HCT116 (cell line): ENCODE data around the gene TRIM13. TPM values are rescaled to one million over a fixed set of nuclear protein-coding genes. Genes with fewer than 3 reads are reported as not detected.

Source experiments
- ATAC-seq: fragments of 200-7000 bp; cut with Tn5 transposase; 2 replicates; pipeline ENCODE4 v1.9.1; 2020; ENCODE audit warnings: mild to moderate bottlenecking, moderate library complexity
- BruUV-seq: library from RNA; stranded (reverse); fragments of 400-500 nt; replicated peaks from 2 replicates; lab custom pipeline; 2021; lab: Mats Ljungman, UMichigan
- CTCF ChIA-PET: fragments of 300-600 bp; sonication (Branson Sonifier 250); formaldehyde crosslinking; loops from one replicate; lab custom pipeline; 2021; ENCODE audit warnings: antibody characterized with exemption; lab: Charles Lee
- POLR2A ChIA-PET: fragments of 300-600, 350-600 bp; sonication (Branson Sonifier 250); formaldehyde crosslinking; loops from one replicate; lab custom pipeline; 2021; ENCODE audit warnings: antibody characterized with exemption; lab: Charles Lee
- RAD21 ChIA-PET, 2 experiments: fragments of 300-600 bp; sonication (Branson Sonifier 250); formaldehyde crosslinking; loops; one replicate each; lab custom pipeline; 2023; ENCODE audit warnings: low total read pairs in 2 of 2; ENCODE audit not compliant: uncharacterized antibody in 2 of 2, unreplicated experiment in 2 of 2, low non-redundant PET in 1 of 2; lab: Charles Lee
- DNase-seq: peaks from one replicate; pipeline ENCODE4 v3.0.0-alpha.2; 2010; ENCODE audit warnings: low read depth, low spot score
- H2AFZ ChIP-seq: fragments of 200-600 bp; shearing (Covaris generic), sonication (generic); 2 replicates; pipeline ENCODE4 v1.6.1; 2017; ENCODE audit warnings: low read depth, mixed run types, mixed read lengths, antibody characterized with exemption, low read length; ENCODE audit not compliant: poor library complexity, severe bottlenecking
- H3K27ac ChIP-seq: 2 replicates; pipeline ENCODE4 v1.5.1; 2012; ENCODE audit warnings: low read depth, low read length
- H3K27me3 ChIP-seq: fragments of 200-600 bp; sonication (generic); 2 replicates; pipeline ENCODE4 v1.6.1; 2016; ENCODE audit warnings: mixed run types, low read length, mixed read lengths; ENCODE audit not compliant: insufficient read depth
- H3K36me3 ChIP-seq, 2 experiments: fragments of 200-500 bp in 1 of 2; fragments of 200-600 bp in 1 of 2; sonication (Bioruptor generic) in 1 of 2; sonication (generic) in 1 of 2; 2 replicates each; pipeline versions ENCODE4 v1.5.1 to v1.6.1; 2014 to 2016; ENCODE audit warnings: low read length in 2 of 2, inconsistent platforms in 1 of 2, mixed read lengths in 1 of 2, mixed run types in 1 of 2; ENCODE audit not compliant: insufficient read depth in 2 of 2, control insufficient read depth in 1 of 2
- H3K4me1 ChIP-seq, 2 experiments: fragments of 200-600 bp in 1 of 2; sonication (generic) in 1 of 2; 2 replicates each; pipeline versions ENCODE4 v1.5.1 to v1.6.1; 2012 to 2017; ENCODE audit warnings: low read length in 2 of 2, inconsistent platforms in 1 of 2, mild to moderate bottlenecking in 1 of 2, mixed read lengths in 1 of 2, mixed run types in 1 of 2, moderate library complexity in 1 of 2; ENCODE audit not compliant: insufficient read depth in 2 of 2, control insufficient read depth in 1 of 2
- H3K4me2 ChIP-seq: fragments of 200-600 bp; sonication (generic); 2 replicates; pipeline ENCODE4 v1.6.1; 2017; ENCODE audit warnings: mixed run types, low read length, mixed read lengths
- H3K4me3 ChIP-seq, 2 experiments: fragments of 200-600 bp in 1 of 2; sonication (generic) in 1 of 2; replicated peaks in 1 of 2; 2 replicates each; pipeline ENCODE4 v1.5.1; 2011 to 2016; ENCODE audit warnings: low read length in 2 of 2, control low read depth in 1 of 2, low read depth in 1 of 2, mild to moderate bottlenecking in 1 of 2, mixed read lengths in 1 of 2, mixed run types in 1 of 2
- H3K79me2 ChIP-seq: fragments of 200-600 bp; sonication (generic); 2 replicates; pipeline ENCODE4 v1.6.1; 2017; ENCODE audit warnings: mild to moderate bottlenecking, mixed run types, low read length, moderate library complexity, mixed read lengths; ENCODE audit not compliant: insufficient read depth
- H3K9ac ChIP-seq: fragments of 200-600 bp; sonication (generic); 2 replicates; pipeline ENCODE4 v1.6.1; 2016; ENCODE audit warnings: low read length, mixed read lengths
- H3K9me2 ChIP-seq: fragments of 200-600 bp; sonication (generic), shearing (Covaris generic); 2 replicates; pipeline ENCODE4 v1.6.1; 2017; ENCODE audit warnings: mixed run types, mild to moderate bottlenecking, moderate library complexity; ENCODE audit not compliant: insufficient read depth
- H3K9me3 ChIP-seq, 2 experiments: fragments of 200-500 bp in 1 of 2; fragments of 200-600 bp in 1 of 2; sonication (Bioruptor generic) in 1 of 2; sonication (generic) in 1 of 2; 2 replicates each; pipeline ENCODE4 v1.6.1; 2014 to 2017; ENCODE audit warnings: low read length in 2 of 2, mixed read lengths in 2 of 2, inconsistent platforms in 1 of 2, low read depth in 1 of 2, mild to moderate bottlenecking in 1 of 2, mixed run types in 1 of 2, moderate library complexity in 1 of 2; ENCODE audit not compliant: control insufficient read depth in 1 of 2, insufficient read depth in 1 of 2
- H4K20me1 ChIP-seq: fragments of 200-600 bp; sonication (generic), shearing (Covaris generic); 2 replicates; pipeline ENCODE4 v1.6.1; 2017; ENCODE audit warnings: mixed run types, mild to moderate bottlenecking, moderate library complexity; ENCODE audit not compliant: insufficient read depth
- ATF3 ChIP-seq: IDR thresholded peaks from 2 replicates; pipeline ENCODE4 v1.6.1; 2012
- CBX3 ChIP-seq: IDR thresholded peaks from 2 replicates; pipeline ENCODE4 v1.6.1; 2012; ENCODE audit warnings: low read depth
- CTCF ChIP-seq, 3 experiments: fragments of 200-600 bp in 1 of 3; sonication (generic) in 1 of 3; IDR thresholded peaks in 2 of 3; conservative IDR thresholded peaks in 1 of 3; 2 replicates each; pipeline ENCODE4 v1.5.1; 2012 to 2017; ENCODE audit warnings: low read depth in 2 of 3, low read length in 2 of 3, antibody characterized with exemption in 1 of 3, borderline replicate concordance in 1 of 3, control low read depth in 1 of 3, mild to moderate bottlenecking in 1 of 3, mixed read lengths in 1 of 3, mixed run types in 1 of 3, moderate library complexity in 1 of 3; ENCODE audit not compliant: insufficient read depth in 1 of 3
- ELF1 ChIP-seq: IDR thresholded peaks from 2 replicates; pipeline ENCODE4 v1.6.1; 2012; ENCODE audit warnings: low read depth, borderline replicate concordance
- EZH2phosphoT487 ChIP-seq: fragments of 200-600 bp; IDR thresholded peaks from 2 replicates; pipeline ENCODE4 v1.6.1; 2018; ENCODE audit warnings: antibody characterized with exemption, borderline replicate concordance
- JUND ChIP-seq: IDR thresholded peaks from 2 replicates; pipeline ENCODE4 v1.6.1; 2012
- POLR2A ChIP-seq: IDR thresholded peaks from 2 replicates; pipeline ENCODE4 v1.7.0; 2011; ENCODE audit warnings: borderline replicate concordance; ENCODE audit not compliant: insufficient read depth, insufficient read length; ENCODE audit errors: extremely low read depth
- POLR2AphosphoS5 ChIP-seq: IDR thresholded peaks from 2 replicates; pipeline ENCODE4 v1.6.1; 2011; ENCODE audit warnings: mild to moderate bottlenecking, low read depth, low read length, moderate library complexity
- RAD21 ChIP-seq: IDR thresholded peaks from 2 replicates; pipeline ENCODE4 v1.6.1; 2012; ENCODE audit warnings: low read depth, mild to moderate bottlenecking
- SIN3A ChIP-seq: IDR thresholded peaks from 2 replicates; pipeline ENCODE4 v1.6.1; 2012; ENCODE audit warnings: low read depth
- SRF ChIP-seq: IDR thresholded peaks from 2 replicates; pipeline ENCODE4 v1.6.1; 2012; ENCODE audit warnings: low read depth
- TCF7L2 ChIP-seq: IDR thresholded peaks from 2 replicates; pipeline ENCODE4 v1.7.0; 2011; ENCODE audit warnings: borderline replicate concordance, inconsistent platforms; ENCODE audit not compliant: insufficient read depth, insufficient read length; ENCODE audit errors: extremely low read depth
- ZBTB33 ChIP-seq: IDR thresholded peaks from 2 replicates; pipeline ENCODE4 v1.6.1; 2011; ENCODE audit warnings: mild to moderate bottlenecking, low read length, moderate library complexity; ENCODE audit not compliant: insufficient replicate concordance; ENCODE audit errors: extremely low read depth
- ZFX ChIP-seq: fragments of 450-650 bp; IDR thresholded peaks from 2 replicates; pipeline ENCODE4 v1.6.1; 2017
- ZNF274 ChIP-seq: fragments of 200-500 bp; sonication (Bioruptor generic); IDR thresholded peaks from 2 replicates; pipeline ENCODE4 v1.6.1; 2014; ENCODE audit warnings: mild to moderate bottlenecking, low read depth, low read length, inconsistent platforms
- intact Hi-C: fragments of 100-400 bp; cut with micrococcal nuclease; formaldehyde crosslinking; loops from 2 replicates; pipeline ENCODE4 v1.10.0; 2022
- total RNA-seq: library from RNA; stranded (reverse); gene quantifications from one replicate; pipeline ENCODE4 v1.2.1, GENCODE V29; 2021; ENCODE audit not compliant: unreplicated experiment
- TF ChIP-seq, protein P1 (sequence below): IDR thresholded peaks from 2 replicates; pipeline ENCODE4 v1.6.1; 2012; ENCODE audit warnings: low read depth

Gene TRIM13
- total RNA-seq, 1 experiment from 2014 or later, result 24.6 TPM

GRCh38 chr13:49975826-49976225, 21.0 kb upstream of the TRIM13 start:
- RAD21 ChIA-PET, result interaction anchor here (1.3 to 1.6 kb wide), 3 partner anchors 67 to 936 kb away, joined by 3 to 5 read pairs (median 3); partner anchors contain the start of gene RNASEH2B (in 1 of the 2)

More at GRCh38 chr13:49975826-49976225, 21.0 kb upstream of the TRIM13 start:
- no peaks in the 10 kb centered on the region for H3K79me2 ChIP-seq
- intact Hi-C loops, result loop anchor here (1.0 kb wide), 4 partner anchors 556 to 1094 kb away; no protein-coding TSS in a partner anchor
- H3K27me3 ChIP-seq, result no peaks in the 10 kb centered on the region
- TF ChIP-seq RAD21 (no peak), ZFX (no peak), SIN3A (no peak), CBX3 (no peak), TCF7L2 (no peak), ATF3 (no peak), ZNF274 (no peak), SRF (no peak), CTCF (IDR thresholded peaks at IDR 0.05 in 2 of 3, conservative IDR thresholded peaks at IDR 0.05 in 1 of 3; ENCODE audit: borderline replicate concordance in 1 of 3, insufficient read depth in 1 of 3, low read depth in 2 of 3, low read length in 2 of 3) (no peak), EZH2phosphoT487 (no peak), POLR2A (no peak), POLR2AphosphoS5 (no peak), ELF1 (no peak), ZBTB33 (no peak), JUND (no peak)
- TF ChIP-seq, protein P1, sequence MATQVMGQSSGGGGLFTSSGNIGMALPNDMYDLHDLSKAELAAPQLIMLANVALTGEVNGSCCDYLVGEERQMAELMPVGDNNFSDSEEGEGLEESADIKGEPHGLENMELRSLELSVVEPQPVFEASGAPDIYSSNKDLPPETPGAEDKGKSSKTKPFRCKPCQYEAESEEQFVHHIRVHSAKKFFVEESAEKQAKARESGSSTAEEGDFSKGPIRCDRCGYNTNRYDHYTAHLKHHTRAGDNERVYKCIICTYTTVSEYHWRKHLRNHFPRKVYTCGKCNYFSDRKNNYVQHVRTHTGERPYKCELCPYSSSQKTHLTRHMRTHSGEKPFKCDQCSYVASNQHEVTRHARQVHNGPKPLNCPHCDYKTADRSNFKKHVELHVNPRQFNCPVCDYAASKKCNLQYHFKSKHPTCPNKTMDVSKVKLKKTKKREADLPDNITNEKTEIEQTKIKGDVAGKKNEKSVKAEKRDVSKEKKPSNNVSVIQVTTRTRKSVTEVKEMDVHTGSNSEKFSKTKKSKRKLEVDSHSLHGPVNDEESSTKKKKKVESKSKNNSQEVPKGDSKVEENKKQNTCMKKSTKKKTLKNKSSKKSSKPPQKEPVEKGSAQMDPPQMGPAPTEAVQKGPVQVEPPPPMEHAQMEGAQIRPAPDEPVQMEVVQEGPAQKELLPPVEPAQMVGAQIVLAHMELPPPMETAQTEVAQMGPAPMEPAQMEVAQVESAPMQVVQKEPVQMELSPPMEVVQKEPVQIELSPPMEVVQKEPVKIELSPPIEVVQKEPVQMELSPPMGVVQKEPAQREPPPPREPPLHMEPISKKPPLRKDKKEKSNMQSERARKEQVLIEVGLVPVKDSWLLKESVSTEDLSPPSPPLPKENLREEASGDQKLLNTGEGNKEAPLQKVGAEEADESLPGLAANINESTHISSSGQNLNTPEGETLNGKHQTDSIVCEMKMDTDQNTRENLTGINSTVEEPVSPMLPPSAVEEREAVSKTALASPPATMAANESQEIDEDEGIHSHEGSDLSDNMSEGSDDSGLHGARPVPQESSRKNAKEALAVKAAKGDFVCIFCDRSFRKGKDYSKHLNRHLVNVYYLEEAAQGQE, result no peak
- H3K4me1 ChIP-seq, result no peaks in the 10 kb centered on the region
- ATAC-seq (no peak), DNase-seq (no peak)
- H3K27ac ChIP-seq, result no peak overlapping the region
- H3K36me3 ChIP-seq, result no peaks in the 10 kb centered on the region; a peak in 1 of 4 replicates
- H3K9ac ChIP-seq, result no peak overlapping the region
- H3K9me2 ChIP-seq, result no peaks in the 10 kb centered on the region
- BruUV-seq, result no TSS peak
- no peak overlapping the region for H3K4me2 ChIP-seq
- no peak overlapping the region for H2AFZ ChIP-seq
- no peak overlapping the region for H3K4me3 ChIP-seq
- ChIA-PET POLR2A (no interaction called here), CTCF (interaction anchor here (0.7 to 2.3 kb wide), 7 partner anchors 15 to 1096 kb away, joined by 3 to 26 read pairs (median 5); partner anchors contain the start of gene TRIM13)
- H4K20me1 ChIP-seq, result no peaks in the 10 kb centered on the region; the same call in 1 of the 2 replicates
- no peaks in the 10 kb centered on the region for H3K9me3 ChIP-seq
